Measurements from ENCODE around the gene TMOD2.
"Not testable (repeated sequence)": the region's sequence is repeated elsewhere in the genome, so short reads cannot be mapped to it uniquely, and the experiment has no call there.

TMOD2 gene

DNA sequence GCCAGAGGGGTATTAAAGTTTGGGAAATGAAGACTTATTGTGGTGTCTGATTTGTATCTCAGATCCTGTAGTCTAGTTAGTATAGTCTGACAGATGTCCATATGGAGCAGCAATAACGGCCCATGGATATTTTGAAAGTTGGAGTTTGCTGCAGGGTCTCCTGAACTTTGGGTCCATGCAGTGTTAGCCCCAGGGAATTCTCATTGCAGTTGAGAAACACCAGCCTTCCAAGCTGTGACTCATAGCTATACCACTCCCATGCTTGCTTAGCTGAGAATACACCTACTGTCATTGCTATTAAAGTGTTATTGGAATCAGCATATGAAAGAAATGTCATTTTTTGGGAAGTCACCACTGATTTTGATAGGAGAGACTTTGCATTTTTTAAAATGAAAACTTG is 29.2 kb downstream of the TMOD2 start:
- no peak for DNase-seq (ENCODE audit: low read depth)
- TF ChIP-seq, protein P1, sequence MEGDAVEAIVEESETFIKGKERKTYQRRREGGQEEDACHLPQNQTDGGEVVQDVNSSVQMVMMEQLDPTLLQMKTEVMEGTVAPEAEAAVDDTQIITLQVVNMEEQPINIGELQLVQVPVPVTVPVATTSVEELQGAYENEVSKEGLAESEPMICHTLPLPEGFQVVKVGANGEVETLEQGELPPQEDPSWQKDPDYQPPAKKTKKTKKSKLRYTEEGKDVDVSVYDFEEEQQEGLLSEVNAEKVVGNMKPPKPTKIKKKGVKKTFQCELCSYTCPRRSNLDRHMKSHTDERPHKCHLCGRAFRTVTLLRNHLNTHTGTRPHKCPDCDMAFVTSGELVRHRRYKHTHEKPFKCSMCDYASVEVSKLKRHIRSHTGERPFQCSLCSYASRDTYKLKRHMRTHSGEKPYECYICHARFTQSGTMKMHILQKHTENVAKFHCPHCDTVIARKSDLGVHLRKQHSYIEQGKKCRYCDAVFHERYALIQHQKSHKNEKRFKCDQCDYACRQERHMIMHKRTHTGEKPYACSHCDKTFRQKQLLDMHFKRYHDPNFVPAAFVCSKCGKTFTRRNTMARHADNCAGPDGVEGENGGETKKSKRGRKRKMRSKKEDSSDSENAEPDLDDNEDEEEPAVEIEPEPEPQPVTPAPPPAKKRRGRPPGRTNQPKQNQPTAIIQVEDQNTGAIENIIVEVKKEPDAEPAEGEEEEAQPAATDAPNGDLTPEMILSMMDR (IDR thresholded peaks at IDR 0.05; ENCODE audit: control insufficient read depth, extremely low read depth, insufficient read depth), result no peak
- no peak overlapping the region for H3K4me3 ChIP-seq (ENCODE audit: low read depth, low read length)

DNA sequence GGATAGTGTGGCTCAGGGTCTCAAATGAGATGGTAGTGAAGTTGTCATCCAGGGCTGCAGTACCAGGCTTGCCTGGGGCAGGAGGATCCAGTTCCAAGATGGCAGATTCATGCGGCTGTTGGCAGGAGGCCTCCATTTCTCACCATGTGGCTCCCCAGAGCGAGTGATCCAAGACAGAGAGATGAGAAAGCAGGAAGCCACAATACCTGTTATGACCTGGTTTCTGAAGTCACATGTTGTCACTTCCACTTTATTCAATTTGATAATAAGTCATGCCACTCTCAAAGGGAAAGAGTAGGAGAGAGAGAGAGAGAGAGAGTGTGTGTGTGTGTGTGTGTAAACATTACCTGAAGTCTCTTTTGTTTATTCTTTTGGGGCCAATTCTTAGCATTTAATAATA is 30.1 kb downstream of the TMOD2 start:
- H3K4me3 ChIP-seq (ENCODE audit: low read depth, low read length), result no peak overlapping the region
- DNase-seq (ENCODE audit: low read depth), result no peak
- TF ChIP-seq, protein P1 (IDR thresholded peaks at IDR 0.05; ENCODE audit: control insufficient read depth, extremely low read depth, insufficient read depth), result no peak

DNA sequence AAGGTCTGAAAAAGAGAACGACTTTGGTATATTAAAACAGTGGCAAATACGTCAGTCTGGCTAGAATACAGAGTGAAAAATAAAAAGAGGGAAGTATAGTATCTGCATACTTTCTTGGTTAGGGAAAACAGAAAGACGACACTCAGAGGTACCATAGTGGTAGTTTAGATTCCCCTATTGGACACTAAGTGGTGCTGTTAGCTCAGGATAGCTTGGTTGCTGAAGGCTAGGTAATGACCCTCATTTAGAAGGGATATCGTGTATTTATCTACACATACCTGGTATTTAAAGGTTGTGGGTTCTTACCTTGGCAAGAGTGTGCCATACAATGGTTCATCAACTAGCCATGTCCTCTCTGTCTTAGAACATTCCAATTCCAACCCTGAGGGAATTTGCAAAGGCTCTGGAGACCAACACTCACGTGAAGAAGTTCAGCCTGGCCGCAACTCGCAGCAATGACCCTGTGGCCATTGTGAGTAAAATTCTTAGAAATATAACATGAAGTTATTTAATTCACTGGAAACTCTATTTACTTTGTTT is 31.0 kb downstream of the TMOD2 start:
- no peak for DNase-seq (ENCODE audit: low read depth)
- H3K4me3 ChIP-seq (ENCODE audit: low read depth, low read length), result no peak overlapping the region
- TF ChIP-seq, protein P1 (IDR thresholded peaks at IDR 0.05; ENCODE audit: control insufficient read depth, extremely low read depth, insufficient read depth), result peak; percentile 38; the same call in 1 of the 2 replicates

DNA sequence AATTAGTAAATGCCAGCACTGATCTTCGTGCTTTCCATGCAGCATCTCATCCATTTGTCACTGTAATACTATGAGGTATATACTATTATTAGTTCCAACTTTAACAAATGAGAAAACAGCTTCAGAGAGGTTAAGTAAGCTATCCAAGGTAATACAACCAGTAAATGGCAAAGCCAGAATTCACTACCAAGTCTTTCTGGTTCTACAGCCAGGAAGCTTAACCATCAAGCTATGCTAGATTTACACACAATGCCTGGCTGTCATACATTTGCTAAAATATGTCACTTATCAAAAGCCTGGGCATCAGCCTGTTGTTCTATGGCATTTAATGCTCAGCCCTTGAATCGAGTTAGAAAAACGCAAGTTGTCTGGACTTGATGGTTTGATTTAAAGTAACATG is 32.6 kb downstream of the TMOD2 start:
- TF ChIP-seq, protein P1 (IDR thresholded peaks at IDR 0.05; ENCODE audit: control insufficient read depth, extremely low read depth, insufficient read depth), result no peak
- H3K4me3 ChIP-seq (ENCODE audit: low read depth, low read length), result no peak overlapping the region
- no peak for DNase-seq (ENCODE audit: low read depth)

DNA sequence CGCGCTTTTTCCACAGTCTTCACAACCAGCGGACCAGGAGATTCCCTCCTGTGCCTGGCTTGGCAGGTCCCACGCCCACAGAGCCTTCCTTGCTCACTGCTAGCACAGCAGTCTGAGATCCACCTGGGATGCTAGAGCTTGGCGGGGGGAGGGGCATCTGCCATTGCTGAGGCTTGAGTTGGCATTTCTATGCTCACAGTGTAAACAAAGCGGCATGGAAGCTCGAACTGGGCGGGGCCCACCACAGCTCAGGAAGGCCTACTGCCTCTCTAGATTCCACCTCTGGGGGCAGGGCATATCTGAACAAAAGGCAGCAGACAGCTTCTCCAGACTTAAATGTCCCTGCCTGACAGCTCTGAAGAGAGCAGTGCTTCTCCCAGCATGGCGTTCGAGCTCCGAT is 35.7 kb downstream of the TMOD2 start:
- not testable (repeated sequence) for DNase-seq (ENCODE audit: low read depth); H3K4me3 ChIP-seq (ENCODE audit: low read depth, low read length)

DNA sequence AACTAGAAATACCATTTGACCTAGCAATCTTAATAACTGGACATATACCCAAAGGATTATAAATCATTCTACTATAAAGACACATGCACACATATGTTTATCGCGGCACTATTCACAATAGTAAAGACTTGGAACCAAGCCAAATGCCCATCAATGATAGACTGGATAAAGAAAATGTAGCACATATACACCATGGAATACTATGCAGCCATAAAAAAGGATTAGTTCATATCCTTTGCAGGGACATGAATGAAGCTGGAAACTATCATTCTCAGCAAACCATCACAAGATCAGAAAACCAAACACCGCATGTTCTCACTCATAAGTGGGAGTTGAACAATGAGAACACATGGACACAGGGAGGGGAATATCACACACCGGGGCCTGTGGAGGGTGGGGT is 41.1 kb downstream of the TMOD2 start:
- H3K4me3 ChIP-seq (ENCODE audit: low read depth, low read length), result not testable (repeated sequence)

DNA sequence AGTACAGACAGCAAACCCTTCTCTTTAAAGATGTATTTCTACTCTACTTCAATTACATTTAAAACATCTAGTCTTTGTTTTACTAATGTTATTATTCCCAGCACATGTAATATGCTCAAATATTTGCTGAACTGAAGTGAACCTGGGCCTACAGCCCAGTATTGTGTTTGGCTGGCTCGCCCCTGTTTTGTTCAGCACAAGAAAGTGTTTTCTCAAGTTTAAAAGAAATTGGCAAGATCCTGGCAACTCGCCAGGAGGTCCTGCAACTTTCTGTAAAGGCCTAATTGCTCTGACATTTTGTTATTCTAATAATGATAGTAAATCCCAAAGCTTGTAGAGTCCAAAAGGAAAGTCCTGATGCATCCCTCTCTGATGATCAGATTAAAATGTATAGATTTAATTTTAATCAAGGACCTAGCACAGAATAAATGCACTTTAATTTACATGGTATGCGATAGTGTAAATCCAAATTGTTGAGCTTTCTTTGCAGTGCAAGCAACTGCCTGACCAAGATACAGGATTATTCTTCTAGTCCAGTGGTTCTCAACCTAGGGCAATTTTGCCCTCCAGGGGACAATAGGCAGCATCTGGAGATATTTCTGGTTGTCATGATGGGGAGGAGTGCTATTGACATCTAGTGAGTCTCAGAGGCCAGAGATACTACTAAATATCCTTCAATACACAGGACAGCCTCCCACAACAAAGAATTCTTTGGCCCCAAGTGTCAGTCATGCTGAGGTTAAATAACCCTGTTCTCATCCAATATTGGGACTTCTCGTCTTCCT is 42.3 kb downstream of the TMOD2 start:
- TF ChIP-seq, protein P1 (IDR thresholded peaks at IDR 0.05; ENCODE audit: control insufficient read depth, extremely low read depth, insufficient read depth), result no peak
- H3K4me3 ChIP-seq (ENCODE audit: low read depth, low read length), result no peak overlapping the region
- DNase-seq (ENCODE audit: low read depth), result peak; percentile 89

More for the DNA sequence above, 41.1 kb downstream of the TMOD2 start:
- DNase-seq (ENCODE audit: low read depth), result not testable (repeated sequence)

DNA sequence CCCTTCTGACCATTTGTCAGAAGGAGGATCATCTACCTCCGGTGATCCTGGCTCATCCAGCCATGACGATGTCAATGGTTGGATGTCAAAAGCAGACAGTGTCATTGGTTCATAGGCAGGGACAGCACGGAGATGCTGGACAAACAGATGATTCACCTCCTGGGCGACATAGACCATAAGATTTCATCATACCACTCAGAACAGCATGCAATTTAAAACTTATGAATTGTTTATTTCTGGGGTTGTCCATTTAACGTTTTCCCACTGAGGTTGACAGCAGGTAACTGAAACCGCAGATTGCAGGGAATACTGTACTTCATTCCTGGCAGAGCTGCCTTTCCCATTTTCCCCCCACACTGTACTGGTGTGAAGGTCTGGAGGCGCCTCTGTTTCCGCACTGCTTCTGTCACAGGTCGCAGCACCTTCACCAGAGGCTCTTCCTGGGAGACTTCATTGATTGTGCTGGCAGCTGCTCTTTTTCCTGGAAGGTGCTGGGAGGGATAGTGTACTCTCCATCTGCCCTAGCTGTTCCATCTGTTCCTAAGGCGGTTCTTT is 45.5 kb downstream of the TMOD2 start:
- DNase-seq (ENCODE audit: low read depth), result no peak
- TF ChIP-seq, protein P1 (IDR thresholded peaks at IDR 0.05; ENCODE audit: control insufficient read depth, extremely low read depth, insufficient read depth), result no peak
- H3K4me3 ChIP-seq (ENCODE audit: low read depth, low read length), result no peak overlapping the region

Data from LNCaP clone FGC (cell line).